ENCODE measurements around the gene PHACTR4. TPM values are rescaled to one million over a fixed set of nuclear protein-coding genes. Genes with fewer than 3 reads are reported as not detected.
"Not testable (repeated sequence)": the region's sequence is repeated elsewhere in the genome, so short reads cannot be mapped to it uniquely, and the experiment has no call there.

Gene PHACTR4
- total RNA-seq, 1 experiment from 2014 or later: 35.5 TPM

DNA sequence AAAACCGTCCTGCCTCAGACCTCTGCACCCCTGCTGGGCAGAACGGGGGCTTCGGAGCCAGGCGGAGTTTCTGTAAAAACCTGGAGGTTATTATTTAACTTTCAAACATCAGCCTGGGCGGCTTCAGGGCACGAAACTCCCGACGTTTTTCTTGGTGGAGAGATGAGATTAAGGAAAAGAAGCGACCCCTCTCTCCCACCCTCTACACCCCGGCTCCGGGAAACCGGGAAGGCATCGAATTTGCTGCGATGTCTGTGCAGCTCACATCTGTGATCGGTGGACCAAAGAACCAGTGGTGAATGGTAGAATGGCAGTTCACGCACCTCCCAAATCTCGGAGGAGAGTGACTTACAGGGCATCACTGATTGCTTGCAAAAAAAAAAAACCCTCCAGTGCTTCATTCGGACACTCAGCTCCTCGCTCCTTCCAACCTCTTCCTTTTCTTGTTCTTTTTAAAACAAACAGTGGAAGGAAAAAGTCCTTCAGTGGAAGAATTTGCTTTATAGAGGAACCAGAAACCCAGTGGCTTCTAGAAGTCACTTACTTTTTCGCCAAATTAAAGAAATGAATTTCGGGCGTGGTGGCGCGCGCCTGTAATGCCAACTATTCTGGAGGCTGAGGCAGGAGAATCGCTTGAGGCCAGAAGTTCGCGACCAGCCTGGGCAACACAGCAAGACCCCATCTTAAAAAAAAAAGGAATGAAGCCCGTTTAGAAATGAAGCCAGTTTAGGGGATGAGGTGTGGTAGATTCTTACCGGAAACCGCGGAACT lies 884 bp downstream of the PHACTR4 start:
- Histone ChIP-seq H3K9me3 (no peaks in the 10 kb centered on the region), H3K4me3 (ENCODE audit: low read depth, low read length) (peak overlapping the region; percentile 40), H3K36me3 (ENCODE audit: control insufficient read depth, insufficient read depth, low read length) (no peaks in the 10 kb centered on the region), H3K27me3 (replicated peaks; ENCODE audit: control insufficient read depth, insufficient read depth, low read length) (no peaks in the 10 kb centered on the region), H3K4me1 (peaks cover 17% of the 10 kb centered on the region)
- TF ChIP-seq, protein P1, sequence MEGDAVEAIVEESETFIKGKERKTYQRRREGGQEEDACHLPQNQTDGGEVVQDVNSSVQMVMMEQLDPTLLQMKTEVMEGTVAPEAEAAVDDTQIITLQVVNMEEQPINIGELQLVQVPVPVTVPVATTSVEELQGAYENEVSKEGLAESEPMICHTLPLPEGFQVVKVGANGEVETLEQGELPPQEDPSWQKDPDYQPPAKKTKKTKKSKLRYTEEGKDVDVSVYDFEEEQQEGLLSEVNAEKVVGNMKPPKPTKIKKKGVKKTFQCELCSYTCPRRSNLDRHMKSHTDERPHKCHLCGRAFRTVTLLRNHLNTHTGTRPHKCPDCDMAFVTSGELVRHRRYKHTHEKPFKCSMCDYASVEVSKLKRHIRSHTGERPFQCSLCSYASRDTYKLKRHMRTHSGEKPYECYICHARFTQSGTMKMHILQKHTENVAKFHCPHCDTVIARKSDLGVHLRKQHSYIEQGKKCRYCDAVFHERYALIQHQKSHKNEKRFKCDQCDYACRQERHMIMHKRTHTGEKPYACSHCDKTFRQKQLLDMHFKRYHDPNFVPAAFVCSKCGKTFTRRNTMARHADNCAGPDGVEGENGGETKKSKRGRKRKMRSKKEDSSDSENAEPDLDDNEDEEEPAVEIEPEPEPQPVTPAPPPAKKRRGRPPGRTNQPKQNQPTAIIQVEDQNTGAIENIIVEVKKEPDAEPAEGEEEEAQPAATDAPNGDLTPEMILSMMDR (IDR thresholded peaks at IDR 0.05; ENCODE audit: insufficient read depth in 1 of 2, low read depth in 1 of 2, low read length in 1 of 2, severe bottlenecking in 1 of 2, unreplicated experiment in 1 of 2): no peak
- H3K4me1 Mint-ChIP-seq (ENCODE audit: low read depth, unreplicated experiment): peaks cover 8% of the 10 kb centered on the region
- POLR2A ChIA-PET: interaction anchor here (0.6 to 1.0 kb wide), 4 partner anchors 42 to 211 kb away, joined by 3 to 6 read pairs (median 4); partner anchors contain the start of gene MED18
- H3K36me3 Mint-ChIP-seq (ENCODE audit: insufficient read depth, unreplicated experiment): peaks cover 18% of the 10 kb centered on the region
- peak overlapping the region; percentile 92 for H3K27ac Mint-ChIP-seq (ENCODE audit: unreplicated experiment)
- BruUV-seq (replicated peaks): no TSS peak
- no peaks in the 10 kb centered on the region for H3K9me3 Mint-ChIP-seq (ENCODE audit: unreplicated experiment)
- intact Hi-C loops (cut with micrococcal nuclease; ENCODE audit: unreplicated experiment): no loop called here
- CTCF ChIA-PET: interaction anchor here (1.1 kb wide), 1 partner anchor 122 kb away, joined by 3 read pairs; no protein-coding TSS in a partner anchor
- H3K27me3 Mint-ChIP-seq (ENCODE audit: insufficient read depth, unreplicated experiment): no peaks in the 10 kb centered on the region
- H3K4me3 Mint-ChIP-seq (ENCODE audit: unreplicated experiment): peak overlapping the region; percentile 86
- DNase-seq: peak in 1 of 2 experiments; percentile 45

DNA sequence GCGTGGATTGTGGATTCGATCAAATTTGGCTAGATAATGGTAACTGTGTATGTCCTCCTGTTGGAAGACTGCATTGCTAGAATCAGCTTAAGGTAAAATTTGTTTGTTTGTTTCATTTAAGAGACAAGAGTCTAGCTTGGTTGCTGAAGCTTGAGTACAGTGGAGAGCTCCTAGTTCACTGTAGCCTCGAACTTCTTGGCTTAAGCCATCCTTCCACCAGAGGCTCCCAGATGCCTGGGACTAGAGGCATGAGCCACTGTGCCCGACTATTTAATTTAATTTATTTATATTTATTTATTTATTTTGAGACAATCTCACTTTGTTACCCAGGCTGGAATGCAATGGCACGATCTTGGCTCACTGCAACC lies 1.5 kb downstream of the PHACTR4 start:
- Histone ChIP-seq H3K9me3 (no peaks in the 10 kb centered on the region), H3K36me3 (ENCODE audit: control insufficient read depth, insufficient read depth, low read length) (no peaks in the 10 kb centered on the region), H3K4me3 (ENCODE audit: low read depth, low read length) (peak overlapping the region; percentile 40), H3K27me3 (replicated peaks; ENCODE audit: control insufficient read depth, insufficient read depth, low read length) (no peaks in the 10 kb centered on the region), H3K4me1 (peaks cover 14% of the 10 kb centered on the region)
- ChIA-PET CTCF (interaction anchor here (1.1 kb wide), 1 partner anchor 122 kb away, joined by 3 read pairs; no protein-coding TSS in a partner anchor), POLR2A (interaction anchor here (0.6 to 1.0 kb wide), 4 partner anchors 42 to 210 kb away, joined by 3 to 6 read pairs (median 4); partner anchors contain the start of gene MED18)
- peaks cover 16% of the 10 kb centered on the region for H3K36me3 Mint-ChIP-seq (ENCODE audit: insufficient read depth, unreplicated experiment)
- H3K27ac Mint-ChIP-seq (ENCODE audit: unreplicated experiment): no peak overlapping the region
- H3K27me3 Mint-ChIP-seq (ENCODE audit: insufficient read depth, unreplicated experiment): no peaks in the 10 kb centered on the region
- TF ChIP-seq, protein P1 (IDR thresholded peaks at IDR 0.05; ENCODE audit: insufficient read depth in 1 of 2, low read depth in 1 of 2, low read length in 1 of 2, severe bottlenecking in 1 of 2, unreplicated experiment in 1 of 2): no peak
- no peak for DNase-seq
- BruUV-seq (replicated peaks): TSS peak; percentile 65
- H3K4me3 Mint-ChIP-seq (ENCODE audit: unreplicated experiment): peak overlapping the region; percentile 86
- H3K9me3 Mint-ChIP-seq (ENCODE audit: unreplicated experiment): no peaks in the 10 kb centered on the region
- intact Hi-C loops (cut with micrococcal nuclease; ENCODE audit: unreplicated experiment): no loop called here
- H3K4me1 Mint-ChIP-seq (ENCODE audit: low read depth, unreplicated experiment): peaks cover 6% of the 10 kb centered on the region

DNA sequence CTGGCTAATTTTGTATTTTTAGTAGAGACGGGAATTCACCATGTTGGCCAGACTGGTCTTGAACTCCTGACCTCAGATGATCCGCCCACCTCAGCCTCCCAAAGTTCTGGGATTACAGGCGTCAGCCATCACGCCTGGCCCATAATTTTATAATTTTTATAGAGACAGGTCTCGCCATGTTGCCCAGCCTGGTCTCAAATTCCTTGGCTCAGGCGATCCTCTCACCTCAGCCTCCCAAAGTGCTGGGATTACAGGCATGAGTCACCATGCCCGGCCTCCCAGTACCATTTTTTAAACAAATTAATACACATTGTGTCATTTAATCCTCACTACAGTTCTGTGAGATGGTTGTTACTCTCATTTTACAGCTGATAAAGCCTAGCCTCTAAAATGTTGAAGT lies 3.9 kb downstream of the PHACTR4 start:
- H3K4me1 ChIP-seq: peaks cover 13% of the 10 kb centered on the region
- POLR2A ChIA-PET; H3K27ac Mint-ChIP-seq (ENCODE audit: unreplicated experiment); H3K9me3 Mint-ChIP-seq (ENCODE audit: unreplicated experiment); H3K4me3 ChIP-seq (ENCODE audit: low read depth, low read length); H3K27me3 Mint-ChIP-seq (ENCODE audit: insufficient read depth, unreplicated experiment); BruUV-seq (replicated peaks); H3K36me3 ChIP-seq (ENCODE audit: control insufficient read depth, insufficient read depth, low read length); H3K4me3 Mint-ChIP-seq (ENCODE audit: unreplicated experiment); H3K27me3 ChIP-seq (replicated peaks; ENCODE audit: control insufficient read depth, insufficient read depth, low read length); H3K4me1 Mint-ChIP-seq (ENCODE audit: low read depth, unreplicated experiment); CTCF ChIA-PET; intact Hi-C loops (cut with micrococcal nuclease; ENCODE audit: unreplicated experiment); DNase-seq; H3K9me3 ChIP-seq: not testable (repeated sequence)
- peaks cover 11% of the 10 kb centered on the region for H3K36me3 Mint-ChIP-seq (ENCODE audit: insufficient read depth, unreplicated experiment)

All from Caco-2 (cell line).